ENCODE results near the gene CERK. TPM values are rescaled to one million over a fixed set of nuclear protein-coding genes. Genes with fewer than 3 reads are reported as not detected.

CERK gene
- total RNA-seq, 1 donor = 38.9 TPM

GRCh38 chr22:46758867-46759290 is 20.8 kb upstream of the CERK start:
- peak; percentile 63 for DNase-seq (ENCODE audit: low read depth)
- no peak overlapping the region for H3K4me3 ChIP-seq (ENCODE audit: low read depth, low read length)
- TF ChIP-seq CTCF (IDR thresholded peaks at IDR 0.05; ENCODE audit: insufficient read depth, low read depth, low read length) = peak; percentile 79

- DNase-seq (ENCODE audit: low read depth) = no peak
- TF ChIP-seq CTCF (IDR thresholded peaks at IDR 0.05; ENCODE audit: insufficient read depth, low read depth, low read length) = no peak
These were observed 20.1 kb upstream of the CERK start for GRCh38 chr22:46758121-46758520.

GRCh38 chr22:46757104-46757503 is 19.1 kb upstream of the CERK start:
- no peak for TF ChIP-seq CTCF (IDR thresholded peaks at IDR 0.05; ENCODE audit: insufficient read depth, low read depth, low read length)
- no peak overlapping the region for H3K4me3 ChIP-seq (ENCODE audit: low read depth, low read length)
- DNase-seq (ENCODE audit: low read depth) = no peak

More at GRCh38 chr22:46758121-46758520, 20.1 kb upstream of the CERK start:
- H3K4me3 ChIP-seq (ENCODE audit: low read depth, low read length) = no peak overlapping the region

- H3K4me3 ChIP-seq (ENCODE audit: low read depth, low read length) = no peak overlapping the region
- TF ChIP-seq CTCF (IDR thresholded peaks at IDR 0.05; ENCODE audit: insufficient read depth, low read depth, low read length) = no peak
- no peak for DNase-seq (ENCODE audit: low read depth)
These were observed 18.0 kb upstream of the CERK start for GRCh38 chr22:46756097-46756496.

GRCh38 chr22:46755525-46755924 is 17.5 kb upstream of the CERK start:
- H3K4me3 ChIP-seq (ENCODE audit: low read depth, low read length) = no peak overlapping the region
- no peak for DNase-seq (ENCODE audit: low read depth)
- no peak for TF ChIP-seq CTCF (IDR thresholded peaks at IDR 0.05; ENCODE audit: insufficient read depth, low read depth, low read length)

GRCh38 chr22:46754826-46755225 is 16.8 kb upstream of the CERK start:
- no peak overlapping the region for H3K4me3 ChIP-seq (ENCODE audit: low read depth, low read length)
- TF ChIP-seq CTCF (IDR thresholded peaks at IDR 0.05; ENCODE audit: insufficient read depth, low read depth, low read length) = no peak
- no peak for DNase-seq (ENCODE audit: low read depth)

GRCh38 chr22:46754110-46754799 is 16.2 kb upstream of the CERK start:
- H3K4me3 ChIP-seq (ENCODE audit: low read depth, low read length) = no peak overlapping the region
- TF ChIP-seq CTCF (IDR thresholded peaks at IDR 0.05; ENCODE audit: insufficient read depth, low read depth, low read length) = no peak
- peak; percentile 96 for DNase-seq (ENCODE audit: low read depth)

Measured in fibroblast of villous mesenchyme (primary cell).